CD8-positive, alpha-beta memory T cell (primary cell): ENCODE measurements around the gene TESK2. TPM values are rescaled to one million over a fixed set of nuclear protein-coding genes. Genes with fewer than 3 reads are reported as not detected.

ENCODE experiments used
- CTCF ChIA-PET: fragments of 350-600 bp; sonication (Branson Sonifier 250); formaldehyde crosslinking; loops from one replicate; lab custom pipeline; 2021; ENCODE audit warnings: antibody characterized with exemption; lab: Charles Lee
- POLR2A ChIA-PET: fragments of 350-600 bp; sonication (Branson Sonifier 250); formaldehyde crosslinking; loops from one replicate; lab custom pipeline; 2021; ENCODE audit warnings: antibody characterized with exemption; lab: Charles Lee
- DNase-seq, 5 donors: peaks; one replicate each; pipeline versions ENCODE4 v3.0.0 to v3.0.0-alpha.2; 2020 to 2022; ENCODE audit warnings: mixed read lengths in 1 of 5
- H3K27ac ChIP-seq: one replicate; pipeline ENCODE4 v1.7.0; 2013; ENCODE audit warnings: low read depth, mild to moderate bottlenecking, low read length, moderate library complexity
- H3K27me3 ChIP-seq: 2 replicates; pipeline ENCODE4 v1.7.0; 2013; ENCODE audit warnings: low read length, mild to moderate bottlenecking; ENCODE audit not compliant: insufficient read depth, poor library complexity, severe bottlenecking
- H3K36me3 ChIP-seq: 2 replicates; pipeline ENCODE4 v1.7.0; 2013; ENCODE audit warnings: mild to moderate bottlenecking, low read length, moderate library complexity; ENCODE audit not compliant: insufficient read depth
- H3K4me1 ChIP-seq: 2 replicates; pipeline ENCODE4 v1.7.0; 2013; ENCODE audit warnings: mild to moderate bottlenecking, low read length, moderate library complexity; ENCODE audit not compliant: insufficient read depth
- H3K4me3 ChIP-seq: 2 replicates; pipeline ENCODE4 v1.7.0; 2013; ENCODE audit warnings: mild to moderate bottlenecking, low read length
- H3K9me3 ChIP-seq: 2 replicates; pipeline ENCODE4 v1.7.0; 2013; ENCODE audit warnings: mild to moderate bottlenecking, low read length
- H3K27ac Mint-ChIP-seq, 8 donors: one replicate each; pipeline ENCODE4 v1.8.0; 2020 to 2021; ENCODE audit warnings: mixed read lengths in 8 of 8, mild to moderate bottlenecking in 6 of 8, inconsistent platforms in 3 of 8, moderate library complexity in 3 of 8
- H3K27me3 Mint-ChIP-seq, 2 donors: one replicate each; pipeline ENCODE4 v1.8.0; 2020 to 2021; ENCODE audit warnings: mixed read lengths in 2 of 2, mild to moderate bottlenecking in 1 of 2, moderate library complexity in 1 of 2
- H3K36me3 Mint-ChIP-seq, 3 donors: one replicate each; pipeline ENCODE4 v1.8.0; 2020 to 2021; ENCODE audit warnings: mixed read lengths in 3 of 3, inconsistent platforms in 1 of 3, mild to moderate bottlenecking in 1 of 3
- H3K4me1 Mint-ChIP-seq, 3 donors: one replicate each; pipeline ENCODE4 v1.8.0; 2020 to 2021; ENCODE audit warnings: mixed read lengths in 3 of 3, inconsistent platforms in 1 of 3, mild to moderate bottlenecking in 1 of 3
- H3K4me3 Mint-ChIP-seq, 7 donors: one replicate each; pipeline ENCODE4 v1.8.0; 2020 to 2021; ENCODE audit warnings: mixed read lengths in 7 of 7, mild to moderate bottlenecking in 6 of 7, moderate library complexity in 4 of 7, inconsistent platforms in 2 of 7
- H3K9me3 Mint-ChIP-seq, 5 donors: one replicate each; pipeline ENCODE4 v1.8.0; 2020 to 2022; ENCODE audit warnings: mixed read lengths in 5 of 5, mild to moderate bottlenecking in 3 of 5, moderate library complexity in 2 of 5, inconsistent platforms in 1 of 5
- polyA plus RNA-seq: library from polyadenylated mRNA; unstranded; fragments of 300-500 nt; fragmentation: Illumina TruSeq; gene quantifications from one replicate; pipeline ENCODE4 v1.2.3, GENCODE V29; 2021
- total RNA-seq, 2 experiments: library from RNA; stranded (reverse); gene quantifications; one replicate each; pipeline ENCODE4 v1.2.3, GENCODE V29; 2021

TESK2 gene
- total and polyA plus RNA-seq, 3 experiments from 2014 or later = 2.9 to 3.6 (median 3.1) TPM

GRCh38 chr1:45412899-45413298 is 78.1 kb downstream of the TESK2 start:
- no peaks in the 10 kb centered on the region for H3K4me1 ChIP-seq
- no peak overlapping the region for H3K27ac ChIP-seq
- no peaks in the 10 kb centered on the region for H3K27me3 ChIP-seq
- H3K36me3 ChIP-seq = no peaks in the 10 kb centered on the region
- no peaks in the 10 kb centered on the region for H3K4me1 Mint-ChIP-seq
- H3K36me3 Mint-ChIP-seq = peaks cover 0 to 2% (median 0%) of the 10 kb centered on the region in 3 donors
- no peak for DNase-seq
- ChIA-PET CTCF (no interaction called here), POLR2A (no interaction called here)
- no peak overlapping the region for H3K4me3 Mint-ChIP-seq
- no peaks in the 10 kb centered on the region for H3K27me3 Mint-ChIP-seq
- H3K27ac Mint-ChIP-seq = peak overlapping the region in 2 of 8 donors; percentile 36 to 84
- H3K4me3 ChIP-seq = no peak overlapping the region
- H3K9me3 Mint-ChIP-seq = no peaks in the 10 kb centered on the region
- H3K9me3 ChIP-seq = no peaks in the 10 kb centered on the region

DNA sequence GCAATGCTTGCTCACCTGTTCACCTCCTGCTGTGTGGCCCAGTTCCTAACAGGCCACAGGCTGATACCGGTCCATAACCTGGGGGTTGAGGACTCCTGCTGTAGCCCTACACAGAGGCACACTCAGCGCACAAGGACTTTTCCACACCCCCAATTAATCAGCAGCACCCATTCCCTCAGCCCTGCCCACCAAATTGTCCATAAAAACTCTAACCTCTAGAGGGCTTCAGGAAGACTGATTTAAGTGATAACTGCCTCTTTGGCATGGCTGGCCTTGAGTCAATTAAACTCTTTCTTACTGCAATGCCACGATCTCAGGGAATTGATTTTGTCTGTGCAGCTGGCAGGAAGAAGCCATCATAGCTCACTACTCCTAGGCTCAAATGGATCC is 79.5 kb downstream of the TESK2 start:
- no peak overlapping the region for H3K4me3 Mint-ChIP-seq
- no peaks in the 10 kb centered on the region for H3K36me3 ChIP-seq
- ChIA-PET CTCF (no interaction called here), POLR2A (no interaction called here)
- no peaks in the 10 kb centered on the region for H3K27me3 Mint-ChIP-seq
- no peaks in the 10 kb centered on the region for H3K9me3 Mint-ChIP-seq
- peaks cover 0 to 2% (median 0%) of the 10 kb centered on the region in 3 donors for H3K36me3 Mint-ChIP-seq
- no peak for DNase-seq
- H3K27me3 ChIP-seq = no peaks in the 10 kb centered on the region
- H3K9me3 ChIP-seq = no peaks in the 10 kb centered on the region
- no peaks in the 10 kb centered on the region for H3K4me1 ChIP-seq
- H3K27ac ChIP-seq = no peak overlapping the region
- no peaks in the 10 kb centered on the region for H3K4me1 Mint-ChIP-seq
- peak overlapping the region in 1 of 8 donors; percentile 86 for H3K27ac Mint-ChIP-seq
- no peak overlapping the region for H3K4me3 ChIP-seq

- Mint-ChIP-seq H3K4me3 (no peak overlapping the region), H3K9me3 (no peaks in the 10 kb centered on the region), H3K27me3 (no peaks in the 10 kb centered on the region), H3K4me1 (no peaks in the 10 kb centered on the region), H3K27ac (no peak overlapping the region), H3K36me3 (peaks cover 0 to 2% (median 0%) of the 10 kb centered on the region in 3 donors)
- Histone ChIP-seq H3K4me3 (no peak overlapping the region), H3K27me3 (no peaks in the 10 kb centered on the region), H3K36me3 (no peaks in the 10 kb centered on the region), H3K27ac (no peak overlapping the region), H3K9me3 (no peaks in the 10 kb centered on the region), H3K4me1 (no peaks in the 10 kb centered on the region)
- DNase-seq = no peak
- ChIA-PET CTCF (no interaction called here), POLR2A (no interaction called here)
Measured at GRCh38 chr1:45410850-45411509, 80.0 kb downstream of the TESK2 start.

DNA sequence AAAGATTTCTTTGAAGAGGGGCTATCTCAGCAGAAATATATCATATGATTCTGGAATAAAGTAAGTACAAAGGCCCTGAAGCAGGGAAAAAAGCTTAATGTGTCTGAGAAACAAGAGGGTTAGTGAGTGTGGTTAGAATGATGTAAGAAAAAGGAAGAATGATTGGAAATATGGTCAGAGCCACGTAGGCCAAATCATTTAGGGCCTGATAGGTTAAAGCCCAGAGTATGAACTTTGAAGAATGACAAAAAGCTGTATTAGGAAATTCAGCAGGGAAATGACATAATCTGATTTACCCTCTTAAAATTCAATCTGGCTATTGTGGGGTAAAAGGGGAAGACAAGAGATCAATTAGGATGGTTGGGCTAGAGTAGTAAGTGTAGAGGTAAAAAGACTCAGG is 81.7 kb downstream of the TESK2 start:
- ChIA-PET CTCF (no interaction called here), POLR2A (interaction anchor here (0.6 kb wide), 1 partner anchor 29 kb away, joined by 3 read pairs; no protein-coding TSS in a partner anchor)
- H3K4me3 ChIP-seq = no peak overlapping the region

DNA sequence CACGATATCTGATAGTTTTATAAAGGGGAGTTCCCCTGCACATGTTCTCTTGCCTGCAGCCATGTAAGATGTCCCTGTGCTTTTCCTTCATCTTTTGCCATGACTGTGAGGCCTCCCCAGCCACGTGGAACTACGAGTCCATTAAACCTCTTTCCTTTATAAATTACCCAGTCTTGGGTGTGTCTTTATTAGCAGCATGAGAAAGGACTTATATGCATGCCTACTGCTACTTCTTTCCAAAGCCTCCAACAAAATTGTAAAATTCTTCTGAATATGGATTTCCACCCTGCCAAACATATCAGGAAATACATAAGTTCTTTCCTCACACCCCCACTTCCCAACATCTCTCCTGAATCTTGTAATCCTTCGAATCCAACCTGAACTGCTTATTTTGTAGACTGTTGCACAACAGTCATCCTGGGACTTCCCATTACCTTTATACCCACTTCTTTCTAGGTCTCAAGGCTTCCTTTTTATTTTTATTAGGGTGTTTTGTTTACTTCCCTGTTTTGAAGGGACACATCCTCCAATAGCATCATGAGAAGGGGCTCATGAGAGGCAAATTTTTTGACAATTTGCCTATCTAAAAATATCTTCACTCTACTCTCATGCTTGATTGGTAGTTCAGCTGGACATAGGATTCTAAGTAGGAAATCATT is 83.2 kb downstream of the TESK2 start:
- no peaks in the 10 kb centered on the region for H3K27me3 Mint-ChIP-seq
- H3K27ac Mint-ChIP-seq = peak overlapping the region in 1 of 8 donors; percentile 1
- peaks cover 0 to 2% (median 0%) of the 10 kb centered on the region in 3 donors for H3K36me3 Mint-ChIP-seq
- Histone ChIP-seq H3K4me3 (no peak overlapping the region), H3K27me3 (no peaks in the 10 kb centered on the region), H3K4me1 (no peaks in the 10 kb centered on the region), H3K27ac (no peak overlapping the region), H3K36me3 (no peaks in the 10 kb centered on the region), H3K9me3 (no peaks in the 10 kb centered on the region)
- POLR2A ChIA-PET = no interaction called here
- CTCF ChIA-PET = no interaction called here
- no peak for DNase-seq
- H3K9me3 Mint-ChIP-seq = no peaks in the 10 kb centered on the region
- H3K4me3 Mint-ChIP-seq = no peak overlapping the region
- H3K4me1 Mint-ChIP-seq = no peaks in the 10 kb centered on the region

More for the DNA sequence above, 81.7 kb downstream of the TESK2 start:
- no peaks in the 10 kb centered on the region for H3K4me1 ChIP-seq
- DNase-seq = no peak
- H3K9me3 ChIP-seq = no peaks in the 10 kb centered on the region
- no peaks in the 10 kb centered on the region for H3K27me3 ChIP-seq
- Mint-ChIP-seq H3K4me1 (no peaks in the 10 kb centered on the region), H3K36me3 (peaks cover 0 to 2% (median 0%) of the 10 kb centered on the region in 3 donors), H3K9me3 (no peaks in the 10 kb centered on the region), H3K27ac (no peak overlapping the region), H3K27me3 (no peaks in the 10 kb centered on the region), H3K4me3 (no peak overlapping the region)
- no peaks in the 10 kb centered on the region for H3K36me3 ChIP-seq
- no peak overlapping the region for H3K27ac ChIP-seq

DNA sequence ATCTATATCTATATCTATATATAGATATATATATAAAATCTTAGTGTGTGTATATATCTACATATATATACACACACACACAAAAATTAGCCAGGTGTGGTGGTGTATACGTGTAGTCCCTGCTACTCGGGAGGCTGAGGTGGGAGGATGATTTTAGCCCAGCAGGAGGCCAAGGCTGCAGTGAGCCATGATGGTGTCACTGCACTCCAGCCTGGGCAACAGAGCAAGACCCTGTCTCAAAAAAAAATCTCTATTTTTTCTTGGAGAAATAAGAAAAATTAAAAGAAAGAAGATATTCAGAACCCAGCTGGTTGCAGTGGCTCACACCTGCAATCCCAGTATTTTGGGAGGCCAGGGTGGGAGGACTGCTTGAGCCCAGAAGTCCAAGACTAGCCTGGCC is 85.3 kb downstream of the TESK2 start:
- Histone ChIP-seq H3K36me3 (no peaks in the 10 kb centered on the region), H3K4me1 (no peaks in the 10 kb centered on the region), H3K9me3 (no peaks in the 10 kb centered on the region), H3K4me3 (no peak overlapping the region), H3K27ac (no peak overlapping the region), H3K27me3 (no peaks in the 10 kb centered on the region)
- H3K36me3 Mint-ChIP-seq = no peaks in the 10 kb centered on the region
- H3K27ac Mint-ChIP-seq = no peak overlapping the region
- POLR2A ChIA-PET = no interaction called here
- H3K9me3 Mint-ChIP-seq = no peaks in the 10 kb centered on the region
- H3K4me3 Mint-ChIP-seq = no peak overlapping the region
- CTCF ChIA-PET = no interaction called here
- H3K4me1 Mint-ChIP-seq = no peaks in the 10 kb centered on the region
- H3K27me3 Mint-ChIP-seq = no peaks in the 10 kb centered on the region
- DNase-seq = no peak

DNA sequence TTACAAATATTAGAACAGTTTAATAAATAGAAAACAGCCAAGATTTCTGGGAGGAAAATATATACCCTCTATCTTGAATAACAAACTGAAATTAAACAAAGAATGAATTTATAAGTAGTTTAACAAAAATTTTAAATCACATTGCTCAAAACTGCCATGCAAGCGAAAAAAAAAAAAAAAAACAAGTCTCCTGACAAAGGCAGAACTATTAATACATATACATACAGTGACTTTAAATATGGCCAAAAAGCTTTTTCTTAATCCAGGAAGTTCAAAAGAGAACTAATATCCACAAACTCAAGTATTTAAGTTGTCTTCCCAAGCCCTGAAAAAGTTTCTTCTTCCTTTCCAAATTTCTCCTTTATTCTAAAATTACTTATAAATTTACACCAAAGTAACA is 87.2 kb downstream of the TESK2 start:
- Histone ChIP-seq H3K9me3 (no peaks in the 10 kb centered on the region), H3K36me3 (no peaks in the 10 kb centered on the region), H3K27ac (no peak overlapping the region), H3K27me3 (no peaks in the 10 kb centered on the region), H3K4me1 (no peaks in the 10 kb centered on the region), H3K4me3 (no peak overlapping the region)
- no peak for DNase-seq
- no peaks in the 10 kb centered on the region for H3K27me3 Mint-ChIP-seq
- H3K4me1 Mint-ChIP-seq = no peaks in the 10 kb centered on the region
- POLR2A ChIA-PET = no interaction called here
- CTCF ChIA-PET = no interaction called here
- H3K36me3 Mint-ChIP-seq = peaks cover 0 to 2% (median 0%) of the 10 kb centered on the region in 3 donors
- no peak overlapping the region for H3K4me3 Mint-ChIP-seq
- H3K9me3 Mint-ChIP-seq = no peaks in the 10 kb centered on the region
- H3K27ac Mint-ChIP-seq = no peak overlapping the region

GRCh38 chr1:45403298-45403697 is 87.7 kb downstream of the TESK2 start:
- POLR2A ChIA-PET = no interaction called here
- H3K36me3 ChIP-seq = no peaks in the 10 kb centered on the region
- Mint-ChIP-seq H3K27ac (no peak overlapping the region), H3K4me1 (no peaks in the 10 kb centered on the region), H3K27me3 (no peaks in the 10 kb centered on the region), H3K4me3 (no peak overlapping the region), H3K36me3 (peaks cover 0 to 2% (median 0%) of the 10 kb centered on the region in 3 donors), H3K9me3 (no peaks in the 10 kb centered on the region)
- no peak overlapping the region for H3K4me3 ChIP-seq
- H3K27ac ChIP-seq = no peak overlapping the region
- H3K4me1 ChIP-seq = no peaks in the 10 kb centered on the region
- DNase-seq = no peak
- H3K27me3 ChIP-seq = no peaks in the 10 kb centered on the region
- CTCF ChIA-PET = interaction anchor here (1.6 kb wide), 1 partner anchor 12 kb away, joined by 3 read pairs; no protein-coding TSS in a partner anchor
- no peaks in the 10 kb centered on the region for H3K9me3 ChIP-seq
